ENCODE data around the gene SAMD14.

The SAMD14 gene

DNA sequence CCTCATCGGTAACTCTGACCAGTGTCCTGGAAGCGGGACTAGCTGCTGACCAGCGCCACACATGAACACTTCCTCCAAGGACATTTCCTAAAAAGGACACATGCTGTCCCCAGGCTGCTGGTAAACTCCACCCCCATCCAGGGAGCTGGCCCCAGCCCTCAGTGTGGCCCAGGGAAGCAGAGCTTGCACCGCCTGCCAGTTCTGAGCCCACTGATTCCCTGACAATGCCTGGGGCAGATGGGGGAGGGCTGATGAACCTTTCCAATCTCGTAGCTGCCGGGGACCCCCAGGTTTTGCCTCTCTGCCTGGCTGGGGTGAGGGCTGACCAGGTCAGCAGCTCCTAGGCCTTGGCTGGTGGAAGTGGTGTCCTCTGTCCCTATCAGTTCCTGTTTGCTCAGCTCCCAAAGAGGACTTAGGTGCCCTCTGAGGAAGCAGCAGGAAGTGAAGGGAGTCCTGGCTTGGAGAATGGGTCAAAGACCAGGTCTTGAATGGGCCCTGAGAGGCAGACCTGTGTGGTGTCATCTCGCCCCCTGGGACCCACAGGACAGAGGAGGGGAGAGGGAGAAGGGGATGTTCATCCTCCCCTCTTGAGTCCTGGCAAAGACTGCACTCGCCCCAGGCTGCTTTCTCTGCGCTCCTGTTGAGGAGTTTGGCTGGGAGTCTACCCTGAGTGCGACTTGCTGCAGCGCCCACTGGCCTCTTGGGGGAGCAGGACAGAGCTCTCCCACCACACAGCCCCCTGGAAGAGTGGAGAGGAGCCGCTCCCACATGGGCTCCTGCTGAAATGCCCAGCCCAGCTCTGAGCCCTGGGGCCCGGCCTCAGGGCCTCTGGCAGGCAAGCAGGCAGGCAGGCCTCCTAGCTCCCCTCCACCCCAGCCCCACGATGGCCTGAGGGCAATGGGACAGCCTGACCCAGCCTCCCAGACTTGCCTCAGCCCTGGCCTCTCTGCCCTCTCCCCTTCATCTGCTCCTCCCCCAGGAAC lies 18.0 kb downstream of the SAMD14 start:
- peak; percentile 81 for DNase-seq

DNA sequence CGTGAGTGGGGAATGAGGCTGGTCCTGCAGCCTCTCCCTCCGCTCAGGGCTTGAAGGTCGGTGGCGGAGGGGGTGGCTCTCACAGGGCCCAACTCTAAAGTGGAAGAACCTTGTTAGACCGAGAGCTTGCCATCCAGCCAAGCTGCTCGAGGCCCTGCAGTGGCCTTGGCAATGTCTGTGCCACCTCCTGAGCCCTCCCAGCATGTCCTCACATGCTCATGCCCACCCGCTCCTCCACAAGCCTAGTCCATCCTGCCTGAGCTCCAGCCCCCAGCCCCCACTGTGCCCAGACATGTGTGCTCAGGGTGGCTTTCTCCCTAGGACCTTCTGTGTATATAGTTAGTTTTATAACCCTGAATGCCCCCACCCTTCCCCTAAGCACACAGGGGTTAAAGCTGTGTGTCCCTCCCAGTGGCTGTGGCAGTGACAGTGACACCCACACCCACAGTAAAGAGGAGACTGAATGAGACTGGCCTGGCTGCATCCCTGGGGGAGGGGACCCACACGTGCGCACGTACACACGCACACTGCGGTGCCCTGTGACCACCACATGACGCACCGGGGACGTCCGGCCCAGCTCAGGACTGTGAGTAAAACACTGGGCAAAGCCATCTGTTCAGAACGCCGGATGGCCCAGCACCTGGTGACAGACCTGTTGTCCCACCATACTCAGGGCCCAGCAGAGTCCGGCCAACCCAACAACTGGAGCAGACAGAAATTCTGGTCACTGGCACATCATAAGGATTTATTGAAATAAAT lies 19.2 kb downstream of the SAMD14 start:
- no peak for DNase-seq

DNA sequence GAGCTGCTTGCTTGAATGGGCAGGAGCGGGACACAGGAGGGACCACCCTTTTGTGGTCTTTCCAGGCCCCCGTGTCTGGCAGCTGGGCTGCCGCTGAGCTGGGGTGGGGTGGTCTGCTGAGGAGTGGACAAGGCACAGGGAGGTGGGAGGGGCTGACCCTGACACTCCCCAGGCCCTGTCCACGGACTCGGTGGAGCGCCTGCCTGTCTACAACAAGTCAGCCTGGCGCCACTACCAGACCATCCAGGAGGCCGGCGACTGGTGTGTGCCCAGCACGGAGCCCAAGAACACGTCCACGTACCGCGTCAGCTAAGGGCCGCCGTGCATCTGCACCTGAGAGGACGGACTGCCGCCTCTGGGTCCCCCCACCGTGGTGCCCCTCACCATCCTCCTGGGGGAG lies 20.2 kb downstream of the SAMD14 start:
- no peak for DNase-seq

DNA sequence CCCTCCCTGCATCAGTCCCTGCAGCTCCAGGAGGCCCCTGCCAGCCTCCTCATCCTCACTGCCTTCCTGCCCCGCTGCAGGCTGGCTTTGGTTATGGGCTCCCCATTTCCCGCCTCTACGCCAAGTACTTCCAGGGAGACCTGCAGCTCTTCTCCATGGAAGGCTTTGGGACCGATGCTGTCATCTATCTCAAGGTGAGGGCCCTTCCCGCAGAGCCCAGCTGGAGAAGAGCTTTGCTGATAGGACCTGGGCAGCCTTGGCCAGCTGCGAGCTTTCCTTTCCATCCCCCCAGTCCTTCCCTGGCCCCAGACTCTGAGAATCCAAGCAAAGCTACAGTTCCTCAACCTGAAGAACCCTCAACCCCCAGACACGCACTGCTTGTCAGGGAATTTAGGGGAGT lies 20.8 kb downstream of the SAMD14 start:
- DNase-seq, result no peak

DNA sequence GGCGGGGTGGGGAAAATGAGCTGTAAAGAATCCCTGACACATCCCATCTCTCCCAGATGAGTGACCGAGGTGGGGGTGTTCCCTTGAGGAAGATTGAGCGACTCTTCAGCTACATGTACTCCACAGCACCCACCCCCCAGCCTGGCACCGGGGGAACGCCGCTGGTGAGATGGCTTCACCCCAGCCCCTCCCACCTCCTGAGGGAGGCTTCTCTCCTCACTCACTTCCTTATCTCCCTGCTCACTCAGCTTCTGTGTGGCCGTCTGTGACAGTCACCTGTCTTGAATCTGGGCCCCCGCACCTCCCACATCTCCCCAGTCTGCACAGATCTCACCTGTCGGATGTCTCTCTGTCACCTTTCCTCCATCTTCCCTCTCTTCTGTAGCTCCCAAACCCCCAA lies 21.4 kb downstream of the SAMD14 start:
- DNase-seq, result no peak

DNA sequence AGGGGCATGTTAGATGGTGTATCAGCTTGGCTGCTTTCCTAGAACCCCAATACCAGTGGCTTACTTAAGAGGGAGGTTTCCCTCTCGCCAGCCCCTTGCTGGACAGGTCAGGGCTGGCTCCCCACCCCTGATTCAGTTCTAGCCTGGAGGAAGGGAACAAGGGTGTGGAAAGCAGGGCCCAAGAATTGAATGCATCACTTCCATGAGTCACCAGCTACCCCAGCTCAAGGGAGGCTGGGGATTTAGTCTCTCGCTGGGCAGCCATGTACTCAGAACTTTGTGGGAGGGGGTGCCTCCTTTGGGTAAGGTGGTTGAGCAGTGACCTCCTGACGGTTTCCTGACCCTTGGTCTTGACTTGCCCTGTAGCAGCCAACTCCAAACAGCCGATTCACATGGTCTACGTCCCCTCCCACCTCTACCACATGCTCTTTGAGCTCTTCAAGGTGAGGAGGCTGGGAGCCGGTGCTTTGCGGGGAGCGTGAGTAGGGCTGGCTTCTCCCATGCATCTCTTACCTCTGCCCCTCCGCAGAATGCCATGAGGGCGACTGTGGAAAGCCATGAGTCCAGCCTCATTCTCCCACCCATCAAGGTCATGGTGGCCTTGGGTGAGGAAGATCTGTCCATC lies 22.1 kb downstream of the SAMD14 start:
- DNase-seq, result no peak

DNA sequence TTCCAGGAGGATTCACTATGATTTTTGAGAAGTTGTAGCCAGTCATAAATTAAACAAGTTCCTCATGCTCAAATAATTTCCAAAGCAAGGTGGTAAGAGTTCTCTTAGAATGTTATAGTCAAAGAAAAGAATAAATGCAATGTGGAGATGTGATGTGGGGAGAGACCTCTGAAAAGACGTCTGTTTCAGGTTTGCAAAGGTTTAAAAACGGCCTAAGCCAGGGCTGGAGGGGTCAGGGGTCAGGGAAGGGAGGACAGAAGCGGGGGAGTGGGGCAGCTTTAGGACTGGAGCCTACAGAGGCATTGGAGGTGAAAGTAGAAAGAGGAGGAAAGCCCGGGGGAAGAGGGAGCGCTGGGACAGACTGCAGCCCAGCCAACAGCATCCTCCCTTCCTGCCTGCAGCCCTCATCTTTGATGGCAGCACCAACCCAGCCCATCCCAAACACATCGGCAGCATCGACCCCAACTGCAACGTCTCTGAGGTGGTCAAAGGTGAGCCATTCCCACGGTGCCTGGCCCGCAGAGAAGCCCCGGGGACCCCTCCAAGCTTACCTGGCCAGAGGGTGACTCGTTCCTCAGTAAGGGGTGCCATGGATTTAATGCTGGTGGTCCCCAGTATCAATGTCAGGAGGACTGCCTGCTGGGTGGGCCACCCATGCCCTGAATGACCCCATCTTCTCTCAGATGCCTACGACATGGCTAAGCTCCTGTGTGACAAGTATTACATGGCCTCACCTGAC lies 23.4 kb downstream of the SAMD14 start:
- DNase-seq, result no peak

DNA sequence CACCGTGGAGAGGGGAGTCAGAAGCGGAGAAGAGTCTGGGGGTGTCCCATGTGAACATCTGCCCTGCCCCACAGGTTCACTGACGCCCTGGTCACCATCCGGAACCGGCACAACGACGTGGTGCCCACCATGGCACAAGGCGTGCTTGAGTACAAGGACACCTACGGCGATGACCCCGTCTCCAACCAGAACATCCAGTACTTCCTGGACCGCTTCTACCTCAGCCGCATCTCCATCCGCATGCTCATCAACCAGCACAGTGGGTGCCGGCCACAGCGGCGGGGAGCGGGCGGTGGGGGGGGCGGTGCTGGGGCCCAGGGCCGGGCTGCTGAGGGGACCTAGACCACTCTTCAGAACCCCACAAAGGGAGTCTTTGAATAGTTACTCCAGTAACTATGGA lies 24.1 kb downstream of the SAMD14 start:
- DNase-seq, result no peak

DNA sequence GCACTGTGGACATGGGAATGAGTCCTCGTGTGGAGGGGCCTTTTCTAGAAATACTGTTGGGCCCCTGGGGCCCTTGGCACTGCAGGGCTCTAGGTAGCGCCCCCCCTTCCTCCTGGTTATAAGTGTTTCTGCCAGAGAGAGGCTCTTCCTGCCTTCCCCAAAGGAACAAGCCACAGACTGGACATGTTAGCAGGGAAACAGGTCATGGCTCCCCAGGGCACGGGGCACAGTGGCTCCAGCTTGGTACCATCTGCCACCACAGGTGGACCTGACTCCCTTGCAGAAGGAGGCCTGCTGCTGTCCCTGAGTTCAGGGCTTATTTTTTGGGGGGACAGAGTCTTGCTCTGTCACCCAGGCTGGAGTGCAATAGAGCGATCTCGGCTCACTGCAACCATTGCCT lies 26.0 kb downstream of the SAMD14 start:
- DNase-seq, result no peak

DNA sequence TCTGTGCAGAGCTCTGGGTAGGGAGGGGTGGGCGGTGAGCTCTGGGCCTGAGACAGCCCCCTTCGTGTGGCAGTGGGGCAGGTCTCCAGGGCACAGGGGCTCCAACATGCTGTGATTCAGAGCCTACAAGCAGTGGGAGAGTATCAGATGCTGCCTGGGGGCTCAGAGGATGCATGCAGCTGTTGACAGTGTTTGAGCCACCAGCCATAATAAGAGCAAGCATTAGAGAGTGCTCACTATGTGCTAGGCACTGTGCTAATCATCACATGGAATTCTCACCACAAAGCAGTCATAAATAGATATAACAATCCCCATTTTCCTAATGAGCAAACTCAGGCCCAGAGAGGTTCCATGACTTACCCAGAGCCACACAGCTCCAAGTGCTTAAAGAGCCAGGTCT lies 26.7 kb downstream of the SAMD14 start:
- no peak for DNase-seq

DNA sequence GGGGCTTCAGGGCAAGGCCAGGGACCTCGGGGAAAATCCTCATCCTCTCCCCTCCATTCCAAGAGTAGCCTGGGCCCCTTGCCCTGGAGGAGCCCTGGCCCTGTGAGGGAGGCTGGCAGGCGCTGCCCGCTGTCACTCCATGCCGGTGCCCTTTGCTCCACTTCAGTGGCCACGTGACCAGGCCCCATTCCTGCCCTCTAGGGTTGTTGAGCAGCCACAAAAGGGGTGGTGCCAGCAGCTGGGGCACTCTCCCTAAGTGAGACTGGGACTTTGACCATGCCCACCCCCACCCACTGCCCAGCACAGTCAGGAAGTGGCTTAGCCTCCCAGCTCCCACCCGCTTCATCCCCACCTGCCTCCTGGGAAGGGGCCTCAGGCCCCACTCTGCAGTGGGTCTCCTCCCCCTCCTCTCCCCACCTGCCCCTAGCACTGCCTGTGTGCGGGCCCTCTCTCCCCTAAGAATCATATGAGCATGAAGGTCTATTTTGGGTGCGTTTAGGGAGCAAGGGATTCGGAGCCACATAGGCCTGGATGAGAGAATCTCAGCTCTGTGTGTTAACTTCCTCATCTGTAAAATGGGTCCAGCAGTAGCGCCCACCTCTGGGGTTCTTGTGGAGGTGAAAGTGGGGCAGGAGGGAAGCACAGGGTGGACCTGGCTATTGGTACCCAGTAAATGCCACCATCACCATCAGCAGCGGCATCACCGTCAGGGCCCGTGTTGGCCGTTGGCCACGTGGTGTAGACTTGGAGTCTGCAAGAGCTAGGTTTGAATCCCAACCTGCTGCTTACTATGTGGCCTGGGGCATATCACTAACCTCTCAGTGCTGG lies 27.6 kb downstream of the SAMD14 start:
- DNase-seq, result no peak

DNA sequence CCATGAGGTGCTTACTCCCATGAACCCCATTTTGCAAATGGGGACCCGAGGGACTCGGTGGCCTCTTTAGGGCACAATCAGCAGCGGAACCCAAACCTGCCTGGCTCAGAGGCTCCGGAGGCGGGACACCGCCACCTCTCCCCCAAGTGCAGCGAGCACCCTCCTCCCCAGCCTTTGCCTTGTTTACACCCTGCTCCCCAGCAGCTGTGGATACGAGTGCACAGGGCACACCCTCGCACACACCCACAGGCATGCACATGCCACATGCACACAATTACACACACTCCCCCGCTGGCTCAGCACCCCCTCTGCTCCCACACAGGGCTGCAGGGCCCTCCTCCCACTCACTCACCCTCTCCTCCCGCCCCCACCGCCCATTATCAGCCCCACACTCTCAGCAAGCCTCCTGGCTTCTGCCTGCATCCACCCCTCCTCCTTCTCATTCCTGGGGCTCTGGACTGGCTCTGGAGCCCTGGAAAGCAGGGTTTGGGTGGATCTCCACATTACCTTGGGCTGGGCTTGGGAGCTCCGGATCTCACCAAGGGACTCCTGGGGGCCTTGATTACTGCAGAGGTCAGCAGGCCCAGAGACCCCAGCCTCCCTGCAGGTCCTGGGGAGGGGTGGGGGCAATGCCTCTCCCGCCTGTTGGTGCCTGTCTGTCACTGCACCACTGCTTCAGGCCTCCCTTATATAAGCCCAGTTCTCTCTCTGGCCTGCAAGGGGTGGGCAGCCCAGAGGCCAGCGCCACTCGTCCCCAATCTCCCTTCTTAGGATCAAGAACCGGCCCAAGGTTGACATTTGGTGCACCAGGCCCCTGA lies 28.4 kb downstream of the SAMD14 start:
- no peak for DNase-seq

DNA sequence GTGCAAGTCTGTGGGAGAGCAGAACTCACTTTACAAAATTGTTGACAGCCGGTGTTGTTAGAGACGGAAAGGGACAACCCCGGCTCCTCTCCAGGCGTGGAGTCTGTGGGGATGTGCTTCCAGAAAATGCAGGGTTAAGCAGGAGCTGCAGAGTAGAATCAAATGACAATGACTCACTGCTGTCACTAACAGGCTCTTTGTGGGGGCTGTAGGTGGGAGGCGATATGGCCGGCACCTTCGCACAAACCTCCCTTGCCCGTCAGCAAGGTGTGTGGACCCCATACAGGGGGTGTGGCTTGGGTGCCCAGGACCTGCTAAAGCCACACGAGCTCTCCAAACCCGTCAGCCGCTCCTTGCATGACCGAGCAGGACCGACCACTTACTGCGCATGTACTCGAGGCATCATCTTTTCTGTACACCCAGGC lies 29.0 kb downstream of the SAMD14 start:
- no peak for DNase-seq

DNA sequence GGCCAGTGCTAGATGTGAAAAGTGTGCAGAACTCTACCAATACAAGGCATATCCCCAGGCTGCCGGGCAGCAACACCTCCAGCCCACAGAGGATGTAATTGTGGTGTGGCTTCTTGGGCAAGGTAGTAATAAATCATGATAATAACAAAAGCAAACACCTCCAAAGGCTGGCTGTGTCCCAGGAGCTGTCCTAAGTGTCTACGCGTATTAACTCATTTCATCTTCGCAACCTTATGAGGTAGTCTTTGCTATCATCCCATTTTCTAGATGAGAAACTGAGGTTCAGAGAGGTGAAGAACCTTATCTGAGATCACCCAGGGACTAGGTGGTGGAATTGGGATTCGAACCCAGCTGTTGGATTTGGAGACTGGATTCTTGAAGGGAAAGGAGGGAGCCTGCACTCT lies 29.5 kb downstream of the SAMD14 start:
- DNase-seq, result no peak

DNA sequence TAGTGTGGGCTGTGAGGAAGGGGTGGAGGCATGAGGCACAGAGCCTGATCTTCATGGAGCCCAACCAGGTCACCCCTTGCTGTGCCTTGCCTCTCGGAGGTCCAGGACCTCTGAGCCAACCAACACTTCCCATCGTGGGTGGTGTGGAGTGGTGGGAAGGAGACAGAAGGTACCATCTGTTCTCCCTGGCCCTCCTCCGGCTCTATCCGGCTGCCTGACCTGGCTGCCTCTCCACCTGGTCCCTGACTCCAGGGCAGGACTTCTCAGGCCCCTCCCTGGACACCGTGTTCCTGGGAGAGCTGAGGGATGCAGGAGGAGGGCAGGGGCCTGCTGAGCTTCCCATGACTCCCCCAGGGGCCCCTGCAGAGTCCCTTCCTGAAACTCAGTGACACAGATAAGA lies 31.0 kb downstream of the SAMD14 start:
- DNase-seq, result no peak

DNA sequence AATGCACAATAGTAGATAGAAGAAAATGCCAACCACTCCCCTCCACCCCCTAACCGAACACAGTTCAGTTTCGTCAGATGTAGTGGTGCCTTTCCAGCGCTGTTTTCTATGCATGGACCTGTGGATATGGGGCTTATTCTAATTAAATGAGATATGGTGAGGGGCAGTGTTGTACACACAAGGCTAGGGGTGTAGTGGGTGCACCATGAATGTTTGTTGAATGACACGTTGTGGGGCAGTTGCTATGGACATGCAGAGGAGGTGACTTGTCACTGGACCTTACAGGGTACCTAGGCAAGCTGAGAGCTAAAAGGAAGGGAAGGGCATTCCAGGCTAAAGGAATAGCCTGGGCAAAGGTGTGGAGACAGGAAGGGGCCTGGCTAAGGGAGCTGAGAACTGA lies 31.4 kb downstream of the SAMD14 start:
- DNase-seq, result no peak

DNA sequence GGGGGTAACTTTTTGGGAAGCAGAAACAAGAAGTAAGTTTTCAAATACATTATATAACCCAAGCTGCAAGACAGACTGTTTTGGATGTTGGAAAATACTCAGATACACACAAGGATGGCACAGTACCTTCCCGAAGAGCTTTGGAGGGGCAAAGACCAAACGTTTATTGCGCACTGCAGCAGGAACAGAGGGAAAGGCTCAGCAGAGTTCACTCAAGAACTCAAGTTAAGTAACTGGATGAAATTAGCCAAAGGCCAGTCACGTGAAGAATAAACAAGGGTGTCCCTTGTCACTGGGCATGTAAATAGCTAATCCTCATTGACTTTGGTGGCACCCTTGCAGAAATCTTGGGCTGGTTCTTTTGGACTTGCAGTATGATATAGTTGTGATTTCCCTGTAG lies 32.0 kb downstream of the SAMD14 start:
- DNase-seq, result no peak

DNA sequence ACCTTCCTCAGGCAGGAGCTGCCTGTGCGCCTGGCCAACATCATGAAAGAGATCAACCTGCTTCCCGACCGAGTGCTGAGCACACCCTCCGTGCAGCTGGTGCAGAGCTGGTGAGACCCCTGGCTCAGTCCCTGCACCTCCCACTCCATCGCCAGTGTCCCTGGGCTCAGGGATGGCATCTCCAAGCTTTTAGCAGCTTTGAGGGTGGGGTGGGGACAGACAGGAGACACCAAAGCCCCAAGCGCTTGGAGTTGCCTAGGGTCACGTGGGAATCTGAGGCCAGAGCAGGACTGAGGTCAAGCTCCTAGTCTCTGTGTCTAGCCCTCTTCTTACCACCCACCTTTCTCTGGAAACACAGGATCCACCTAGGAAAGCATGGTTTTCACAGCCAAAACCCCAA lies 32.5 kb downstream of the SAMD14 start:
- no peak for DNase-seq

DNA sequence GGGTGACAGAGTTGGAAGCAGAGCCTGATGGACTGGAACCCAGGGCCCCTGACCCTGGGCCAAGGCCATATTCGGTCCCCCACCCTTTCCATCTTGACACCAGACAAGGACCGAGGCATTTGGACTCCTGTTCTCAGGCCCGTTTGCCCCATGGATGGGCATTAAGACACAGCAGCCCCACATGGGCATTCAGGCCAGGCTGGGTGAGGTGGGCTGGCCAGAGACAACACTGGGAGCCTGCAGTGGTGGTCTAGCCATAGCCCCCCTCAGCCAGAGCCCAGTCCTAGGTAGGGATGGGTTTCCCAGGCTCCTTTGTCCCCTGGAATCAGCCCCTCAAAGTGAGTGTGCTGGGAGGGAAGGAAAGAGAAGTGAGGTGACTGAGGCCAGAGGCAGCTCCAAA lies 33.2 kb downstream of the SAMD14 start:
- DNase-seq, result no peak

DNA sequence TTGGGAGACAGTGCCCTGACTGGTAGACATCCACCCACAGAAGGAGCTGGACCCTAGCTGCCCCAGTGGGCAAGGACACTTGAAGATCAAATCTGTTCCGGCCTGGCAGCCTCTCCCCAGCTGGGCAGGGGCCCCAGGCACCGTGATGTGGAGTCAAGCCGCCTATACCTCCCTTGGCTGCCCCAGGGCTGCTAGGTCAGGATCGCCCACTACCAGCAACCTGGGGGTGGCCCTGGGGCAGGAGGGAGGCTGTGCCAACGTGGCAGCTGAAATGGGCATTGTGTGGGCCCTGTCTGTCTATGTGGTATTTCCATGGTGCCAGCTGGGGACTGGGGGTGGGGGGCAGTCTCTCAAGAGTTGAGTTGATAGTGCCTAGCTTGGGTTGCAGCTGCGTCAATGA lies 33.9 kb downstream of the SAMD14 start:
- no peak for DNase-seq

DNA sequence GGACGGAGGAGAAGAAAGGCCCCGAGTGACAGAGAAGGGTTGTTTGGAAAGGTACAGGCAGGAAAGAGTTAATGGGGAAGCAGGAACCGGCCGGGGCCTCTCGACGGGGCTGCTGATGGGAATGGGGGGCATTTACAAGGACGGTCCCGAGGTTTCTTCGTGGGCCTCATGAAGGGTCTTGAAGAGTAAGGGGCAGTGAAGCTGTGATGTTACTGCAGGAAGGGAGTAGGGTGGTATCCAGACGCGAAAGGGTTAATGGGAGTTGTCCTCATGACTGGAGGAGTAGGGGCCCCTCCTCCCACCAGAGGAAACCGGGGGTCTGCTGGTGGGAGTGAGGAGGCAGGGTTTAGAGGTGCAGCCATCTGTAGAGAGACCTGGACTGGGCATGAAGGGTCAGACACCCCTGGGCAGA lies 34.3 kb downstream of the SAMD14 start:
- peak; percentile 35 for DNase-seq

Data from NCI-H82 (cell line).